Measurements from ENCODE around the gene CRYBG1. TPM values are rescaled to one million over a fixed set of nuclear protein-coding genes. Genes with fewer than 3 reads are reported as not detected.

The CRYBG1 gene
- total RNA-seq, 1 experiment from 2014 or later, result 5.7 TPM

DNA sequence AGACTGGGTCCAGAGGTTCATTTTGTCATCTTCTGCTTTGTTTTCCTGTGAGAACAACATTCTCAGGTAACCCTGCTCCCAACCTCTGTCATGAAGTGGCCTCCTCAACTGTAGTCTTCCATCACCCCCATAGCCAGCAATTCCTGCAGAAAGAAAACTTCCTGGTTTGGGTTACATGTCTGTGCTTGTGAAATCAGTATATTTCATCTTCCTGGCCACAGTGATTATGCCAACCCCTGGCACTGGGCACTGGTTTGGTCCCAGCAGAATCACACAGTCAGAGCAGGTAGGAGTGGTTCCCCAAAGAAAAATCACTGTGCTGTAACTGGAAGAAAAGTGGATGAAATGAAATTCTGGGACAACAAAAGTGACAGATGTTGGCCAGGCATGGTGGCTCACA, 52.5 kb downstream of the CRYBG1 start:
- no peak overlapping the region for H3K4ac ChIP-seq (ENCODE audit: low read depth, low read length)
- H2BK12ac ChIP-seq (ENCODE audit: insufficient read length, low read depth, low read length), result no peak overlapping the region
- no peak overlapping the region for H3K4me2 ChIP-seq (ENCODE audit: insufficient read depth, insufficient read length, low read length)
- no peak overlapping the region for H2BK120ac ChIP-seq (ENCODE audit: low read depth, low read length, poor library complexity, severe bottlenecking)
- H3K9ac ChIP-seq (ENCODE audit: extremely low read depth, insufficient read length, low read length), result no peak overlapping the region
- no peak overlapping the region for H3K23ac ChIP-seq (ENCODE audit: insufficient read length, low read depth, low read length)
- H3K36me3 Mint-ChIP-seq (ENCODE audit: insufficient read depth in 1 of 3, low read depth in 3 of 3), result no peaks in the 10 kb centered on the region
- H3K27ac Mint-ChIP-seq, result no peak overlapping the region; a peak in 1 of 7 replicates
- H3T11ph ChIP-seq (ENCODE audit: low read length), result no peak overlapping the region
- no peaks in the 10 kb centered on the region for H3K23me2 ChIP-seq (ENCODE audit: insufficient read length, low read depth, low read length, poor library complexity, severe bottlenecking)
- no peak overlapping the region for H3K56ac ChIP-seq (ENCODE audit: insufficient read length, low read depth, low read length)
- H4K8ac ChIP-seq (replicated peaks; ENCODE audit: insufficient read length, low read depth, low read length), result no peak overlapping the region
- 0 out of 5 replicates have a peak, but pooled peaks cover 0 to 1% of the 10 kb centered on the region in 2 experiments for H3K9me3 Mint-ChIP-seq
- H3K18ac ChIP-seq (ENCODE audit: insufficient read length, low read depth, low read length), result no peak overlapping the region
- no peaks in the 10 kb centered on the region for H4K20me1 ChIP-seq (ENCODE audit: control insufficient read depth, insufficient read depth, insufficient read length)
- H3K27ac ChIP-seq (ENCODE audit: insufficient read length, low read depth, low read length), result no peak overlapping the region
- no peak overlapping the region for H2BK5ac ChIP-seq (ENCODE audit: insufficient read length, low read length)
- no peak overlapping the region for H2AK5ac ChIP-seq (ENCODE audit: insufficient read length, low read length)
- H3K79me1 ChIP-seq (ENCODE audit: insufficient read depth, low read depth, low read length, poor library complexity, severe bottlenecking), result no peaks in the 10 kb centered on the region
- no peak overlapping the region for H4K91ac ChIP-seq (ENCODE audit: insufficient read length, low read depth, low read length)
- H3K27me3 Mint-ChIP-seq (ENCODE audit: low read depth), result no peaks in the 10 kb centered on the region; the same call in none of the 2 replicates
- H3K14ac ChIP-seq (ENCODE audit: insufficient read depth, low read length), result no peak overlapping the region
- H3K79me2 ChIP-seq (ENCODE audit: insufficient read depth, low read length), result no peaks in the 10 kb centered on the region
- no peaks in the 10 kb centered on the region for H3K4me1 ChIP-seq (ENCODE audit: insufficient read depth, low read length)
- H2BK15ac ChIP-seq (ENCODE audit: low read depth, low read length), result no peak overlapping the region
- no peak overlapping the region for H4K5ac ChIP-seq (ENCODE audit: insufficient read length, low read depth, low read length)
- H2AFZ ChIP-seq (ENCODE audit: low read length), result no peak overlapping the region
- H3K4me3 Mint-ChIP-seq, result no peak overlapping the region
- H3K9me3 ChIP-seq (ENCODE audit: control insufficient read depth, low read depth, low read length), result no peaks in the 10 kb centered on the region
- no peak overlapping the region for H2BK20ac ChIP-seq (ENCODE audit: low read depth, low read length, poor library complexity, severe bottlenecking)
- no peaks in the 10 kb centered on the region for H3K27me3 ChIP-seq (ENCODE audit: insufficient read depth, low read length)
- TF ChIP-seq, protein P1, sequence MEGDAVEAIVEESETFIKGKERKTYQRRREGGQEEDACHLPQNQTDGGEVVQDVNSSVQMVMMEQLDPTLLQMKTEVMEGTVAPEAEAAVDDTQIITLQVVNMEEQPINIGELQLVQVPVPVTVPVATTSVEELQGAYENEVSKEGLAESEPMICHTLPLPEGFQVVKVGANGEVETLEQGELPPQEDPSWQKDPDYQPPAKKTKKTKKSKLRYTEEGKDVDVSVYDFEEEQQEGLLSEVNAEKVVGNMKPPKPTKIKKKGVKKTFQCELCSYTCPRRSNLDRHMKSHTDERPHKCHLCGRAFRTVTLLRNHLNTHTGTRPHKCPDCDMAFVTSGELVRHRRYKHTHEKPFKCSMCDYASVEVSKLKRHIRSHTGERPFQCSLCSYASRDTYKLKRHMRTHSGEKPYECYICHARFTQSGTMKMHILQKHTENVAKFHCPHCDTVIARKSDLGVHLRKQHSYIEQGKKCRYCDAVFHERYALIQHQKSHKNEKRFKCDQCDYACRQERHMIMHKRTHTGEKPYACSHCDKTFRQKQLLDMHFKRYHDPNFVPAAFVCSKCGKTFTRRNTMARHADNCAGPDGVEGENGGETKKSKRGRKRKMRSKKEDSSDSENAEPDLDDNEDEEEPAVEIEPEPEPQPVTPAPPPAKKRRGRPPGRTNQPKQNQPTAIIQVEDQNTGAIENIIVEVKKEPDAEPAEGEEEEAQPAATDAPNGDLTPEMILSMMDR (conservative IDR thresholded peaks at IDR 0.05), result no peak
- no peak for DNase-seq
- H3K4me1 Mint-ChIP-seq, result peaks cover 5 to 6% of the 10 kb centered on the region in 2 experiments
